HepG2 (cell line): ENCODE data around the gene CDH22.

Source experiments
- ATAD3A ChIP-seq: sonication (generic); formaldehyde crosslinking; IDR thresholded peaks from 2 replicates; pipeline ENCODE4 v1.4.0; 2020; ENCODE audit warnings: missing genetic modification reagents
- CBX1 ChIP-seq: IDR thresholded peaks from one replicate; pipeline ENCODE4 v1.6.1; 2016; ENCODE audit warnings: antibody characterized with exemption, low read depth
- CHD2 ChIP-seq: IDR thresholded peaks from 2 replicates; pipeline ENCODE4 v1.6.1; 2011; ENCODE audit warnings: low read depth, low read length, improper control_type of control experiment
- ETV5 ChIP-seq: IDR thresholded peaks from 2 replicates; pipeline ENCODE4 v1.6.1; 2018; ENCODE audit warnings: missing biosample characterization, missing genetic modification reagents, inconsistent platforms, borderline replicate concordance
- MED8 ChIP-seq: sonication (generic); formaldehyde crosslinking; IDR thresholded peaks from 2 replicates; pipeline ENCODE4 v1.8.1; 2023; ENCODE audit warnings: mild to moderate bottlenecking, missing genetic modification reagents; ENCODE audit not compliant: insufficient replicate concordance
- NR1H2 ChIP-seq: sonication (generic); formaldehyde crosslinking; IDR thresholded peaks from 2 replicates; pipeline ENCODE4 v1.8.1; 2022; ENCODE audit warnings: low read depth, missing genetic modification reagents, borderline replicate concordance
- TAF1 ChIP-seq: sonication (generic); formaldehyde crosslinking; IDR thresholded peaks from 2 replicates; pipeline ENCODE4 v1.4.0; 2020; ENCODE audit warnings: missing genetic modification reagents
- TEAD3 ChIP-seq: optimal IDR thresholded peaks from 2 replicates; pipeline ENCODE3; 2016; ENCODE audit warnings: borderline replicate concordance
- ZNF274 ChIP-seq: sonication (generic); formaldehyde crosslinking; IDR thresholded peaks from 2 replicates; pipeline ENCODE4 v1.5.1; 2020; ENCODE audit warnings: mild to moderate bottlenecking, missing genetic modification reagents
- ZNF350 ChIP-seq: sonication (generic); formaldehyde crosslinking; IDR thresholded peaks from 2 replicates; pipeline ENCODE4 v1.4.0; 2020; ENCODE audit warnings: mild to moderate bottlenecking, low read depth, missing genetic modification reagents, borderline replicate concordance
- TF ChIP-seq, protein P1 (sequence below): sonication (generic); formaldehyde crosslinking; conservative IDR thresholded peaks from 2 replicates; pipeline ENCODE4 v1.4.0; 2020; ENCODE audit warnings: missing genetic modification reagents
- TF ChIP-seq, protein P2 (sequence below): IDR thresholded peaks from 2 replicates; pipeline ENCODE4 v1.6.1; 2016
- TF ChIP-seq, protein P3 (sequence below): IDR thresholded peaks from 2 replicates; pipeline ENCODE4 v1.6.1; 2018; ENCODE audit warnings: missing genetic modification reagents, mild to moderate bottlenecking, missing compliant biosample characterization
- TF ChIP-seq, protein P4 (sequence below), 2 experiments: sonication (generic) in 1 of 2; formaldehyde crosslinking in 1 of 2; IDR thresholded peaks; 2 replicates each; pipeline versions ENCODE4 v1.5.1 to v1.6.1; 2011 to 2020; ENCODE audit warnings: borderline replicate concordance in 1 of 2, low read depth in 1 of 2, low read length in 1 of 2, mild to moderate bottlenecking in 1 of 2, missing genetic modification reagents in 1 of 2, moderate library complexity in 1 of 2

DNA sequence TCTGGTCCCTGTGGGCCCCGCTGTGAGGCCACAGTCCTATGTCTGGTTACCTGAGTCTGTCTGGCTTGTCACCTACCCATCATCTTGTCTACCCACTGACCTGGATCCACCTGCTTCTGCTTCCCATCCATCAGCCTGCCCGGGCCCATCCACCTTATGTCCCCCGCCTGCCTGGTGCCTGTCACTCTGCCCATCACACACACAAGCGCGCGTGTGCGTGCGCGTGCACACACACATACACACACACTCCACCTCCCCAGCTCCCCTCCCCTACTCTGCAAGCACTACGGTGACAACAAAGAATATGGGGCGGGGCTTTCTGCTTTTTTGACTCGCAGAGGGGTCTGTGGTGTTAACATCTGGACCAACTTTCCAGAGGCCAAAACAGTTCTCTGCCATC, 8.0 kb downstream of the CDH22 start:
- TF ChIP-seq NR1H2 (CRISPR knock-in tag) (no peak), TAF1 (CRISPR knock-in tag) (no peak), MED8 (CRISPR knock-in tag) (no peak), ZNF274 (CRISPR knock-in tag) (no peak), TEAD3 (CRISPR knock-in tag) (no peak), ATAD3A (no peak), CBX1 (no peak), ETV5 (CRISPR knock-in tag) (no peak), ZNF350 (CRISPR knock-in tag) (no peak), CHD2 (no peak)
- TF ChIP-seq, protein P1, sequence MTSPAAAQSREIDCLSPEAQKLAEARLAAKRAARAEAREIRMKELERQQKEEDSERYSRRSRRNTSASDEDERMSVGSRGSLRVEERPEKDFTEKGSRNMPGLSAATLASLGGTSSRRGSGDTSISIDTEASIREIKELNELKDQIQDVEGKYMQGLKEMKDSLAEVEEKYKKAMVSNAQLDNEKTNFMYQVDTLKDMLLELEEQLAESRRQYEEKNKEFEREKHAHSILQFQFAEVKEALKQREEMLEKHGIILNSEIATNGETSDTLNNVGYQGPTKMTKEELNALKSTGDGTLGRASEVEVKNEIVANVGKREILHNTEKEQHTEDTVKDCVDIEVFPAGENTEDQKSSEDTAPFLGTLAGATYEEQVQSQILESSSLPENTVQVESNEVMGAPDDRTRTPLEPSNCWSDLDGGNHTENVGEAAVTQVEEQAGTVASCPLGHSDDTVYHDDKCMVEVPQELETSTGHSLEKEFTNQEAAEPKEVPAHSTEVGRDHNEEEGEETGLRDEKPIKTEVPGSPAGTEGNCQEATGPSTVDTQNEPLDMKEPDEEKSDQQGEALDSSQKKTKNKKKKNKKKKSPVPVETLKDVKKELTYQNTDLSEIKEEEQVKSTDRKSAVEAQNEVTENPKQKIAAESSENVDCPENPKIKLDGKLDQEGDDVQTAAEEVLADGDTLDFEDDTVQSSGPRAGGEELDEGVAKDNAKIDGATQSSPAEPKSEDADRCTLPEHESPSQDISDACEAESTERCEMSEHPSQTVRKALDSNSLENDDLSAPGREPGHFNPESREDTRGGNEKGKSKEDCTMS (CRISPR knock-in tag): no peak
- TF ChIP-seq, protein P2, sequence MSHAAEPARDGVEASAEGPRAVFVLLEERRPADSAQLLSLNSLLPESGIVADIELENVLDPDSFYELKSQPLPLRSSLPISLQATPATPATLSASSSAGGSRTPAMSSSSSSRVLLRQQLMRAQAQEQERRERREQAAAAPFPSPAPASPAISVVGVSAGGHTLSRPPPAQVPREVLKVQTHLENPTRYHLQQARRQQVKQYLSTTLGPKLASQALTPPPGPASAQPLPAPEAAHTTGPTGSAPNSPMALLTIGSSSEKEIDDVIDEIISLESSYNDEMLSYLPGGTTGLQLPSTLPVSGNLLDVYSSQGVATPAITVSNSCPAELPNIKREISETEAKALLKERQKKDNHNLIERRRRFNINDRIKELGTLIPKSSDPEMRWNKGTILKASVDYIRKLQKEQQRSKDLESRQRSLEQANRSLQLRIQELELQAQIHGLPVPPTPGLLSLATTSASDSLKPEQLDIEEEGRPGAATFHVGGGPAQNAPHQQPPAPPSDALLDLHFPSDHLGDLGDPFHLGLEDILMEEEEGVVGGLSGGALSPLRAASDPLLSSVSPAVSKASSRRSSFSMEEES (CRISPR knock-in tag): no peak
- TF ChIP-seq, protein P3, sequence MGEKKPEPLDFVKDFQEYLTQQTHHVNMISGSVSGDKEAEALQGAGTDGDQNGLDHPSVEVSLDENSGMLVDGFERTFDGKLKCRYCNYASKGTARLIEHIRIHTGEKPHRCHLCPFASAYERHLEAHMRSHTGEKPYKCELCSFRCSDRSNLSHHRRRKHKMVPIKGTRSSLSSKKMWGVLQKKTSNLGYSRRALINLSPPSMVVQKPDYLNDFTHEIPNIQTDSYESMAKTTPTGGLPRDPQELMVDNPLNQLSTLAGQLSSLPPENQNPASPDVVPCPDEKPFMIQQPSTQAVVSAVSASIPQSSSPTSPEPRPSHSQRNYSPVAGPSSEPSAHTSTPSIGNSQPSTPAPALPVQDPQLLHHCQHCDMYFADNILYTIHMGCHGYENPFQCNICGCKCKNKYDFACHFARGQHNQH (CRISPR knock-in tag): no peak
- TF ChIP-seq, protein P4, sequence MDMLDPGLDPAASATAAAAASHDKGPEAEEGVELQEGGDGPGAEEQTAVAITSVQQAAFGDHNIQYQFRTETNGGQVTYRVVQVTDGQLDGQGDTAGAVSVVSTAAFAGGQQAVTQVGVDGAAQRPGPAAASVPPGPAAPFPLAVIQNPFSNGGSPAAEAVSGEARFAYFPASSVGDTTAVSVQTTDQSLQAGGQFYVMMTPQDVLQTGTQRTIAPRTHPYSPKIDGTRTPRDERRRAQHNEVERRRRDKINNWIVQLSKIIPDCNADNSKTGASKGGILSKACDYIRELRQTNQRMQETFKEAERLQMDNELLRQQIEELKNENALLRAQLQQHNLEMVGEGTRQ (IDR thresholded peaks at IDR 0.05; ENCODE audit: low read depth, low read length): no peak
- TF ChIP-seq, protein P4 (CRISPR knock-in tag; IDR thresholded peaks at IDR 0.05; ENCODE audit: borderline replicate concordance): no peak
